Measurements from ENCODE around the gene HUWE1. TPM values are rescaled to one million over a fixed set of nuclear protein-coding genes. Genes with fewer than 3 reads are reported as not detected.

HUWE1 gene
- total RNA-seq, 2 experiments from 2014 or later, result 544 to 560 TPM

DNA sequence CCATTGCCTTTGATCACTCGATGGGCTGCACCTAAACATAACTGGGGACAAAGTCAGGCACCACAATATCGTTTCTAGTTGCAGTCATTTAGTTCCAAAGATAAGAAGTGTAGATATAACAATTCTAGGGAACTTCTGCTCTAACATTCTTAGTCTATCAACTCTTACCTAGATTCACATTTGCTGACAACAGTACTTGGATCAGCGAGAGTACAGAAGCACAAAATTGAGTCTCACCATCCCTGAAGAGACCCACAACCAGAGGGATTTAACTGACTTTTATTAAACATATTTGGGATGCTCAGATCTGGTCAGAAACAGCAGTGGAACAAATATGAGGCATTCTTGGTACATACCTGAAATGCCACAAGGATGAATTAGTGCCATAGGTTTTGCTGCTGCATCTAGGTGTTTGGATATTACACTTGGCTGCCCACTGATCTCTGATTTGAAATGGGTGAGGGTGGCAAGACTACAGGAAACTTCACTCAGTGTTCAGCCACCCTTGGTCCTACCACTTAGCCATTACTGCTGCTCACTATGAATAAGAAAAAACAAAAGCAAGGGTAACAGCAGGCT is 28.9 kb upstream of the HUWE1 start:
- ChIA-PET POLR2A (interaction anchor here (1.0 to 7.1 kb wide), 8 partner anchors 12 to 117 kb away, joined by 3 to 202 read pairs (median 13); partner anchors contain the start of gene HUWE1), CTCF (interaction anchor here (1.5 to 2.3 kb wide), 2 partner anchors 17 to 29 kb away, joined by 7 to 11 read pairs; partner anchors contain the start of gene HUWE1)
- intact Hi-C loops (cut with micrococcal nuclease), result loop anchor here (5.0 kb wide), 1 partner anchor 922 kb away; no protein-coding TSS in a partner anchor
- no peaks in the 10 kb centered on the region for H3K27me3 Mint-ChIP-seq
- no peak for DNase-seq
- H3K4me1 Mint-ChIP-seq (ENCODE audit: low read depth), result peaks cover 38% of the 10 kb centered on the region
- H3K36me3 Mint-ChIP-seq, result peaks cover 38% of the 10 kb centered on the region
- H3K9me3 Mint-ChIP-seq, result no peaks in the 10 kb centered on the region
- peak overlapping the region; percentile 93 for H3K4me3 Mint-ChIP-seq
- peak overlapping the region; percentile 100 for H3K27ac Mint-ChIP-seq

DNA sequence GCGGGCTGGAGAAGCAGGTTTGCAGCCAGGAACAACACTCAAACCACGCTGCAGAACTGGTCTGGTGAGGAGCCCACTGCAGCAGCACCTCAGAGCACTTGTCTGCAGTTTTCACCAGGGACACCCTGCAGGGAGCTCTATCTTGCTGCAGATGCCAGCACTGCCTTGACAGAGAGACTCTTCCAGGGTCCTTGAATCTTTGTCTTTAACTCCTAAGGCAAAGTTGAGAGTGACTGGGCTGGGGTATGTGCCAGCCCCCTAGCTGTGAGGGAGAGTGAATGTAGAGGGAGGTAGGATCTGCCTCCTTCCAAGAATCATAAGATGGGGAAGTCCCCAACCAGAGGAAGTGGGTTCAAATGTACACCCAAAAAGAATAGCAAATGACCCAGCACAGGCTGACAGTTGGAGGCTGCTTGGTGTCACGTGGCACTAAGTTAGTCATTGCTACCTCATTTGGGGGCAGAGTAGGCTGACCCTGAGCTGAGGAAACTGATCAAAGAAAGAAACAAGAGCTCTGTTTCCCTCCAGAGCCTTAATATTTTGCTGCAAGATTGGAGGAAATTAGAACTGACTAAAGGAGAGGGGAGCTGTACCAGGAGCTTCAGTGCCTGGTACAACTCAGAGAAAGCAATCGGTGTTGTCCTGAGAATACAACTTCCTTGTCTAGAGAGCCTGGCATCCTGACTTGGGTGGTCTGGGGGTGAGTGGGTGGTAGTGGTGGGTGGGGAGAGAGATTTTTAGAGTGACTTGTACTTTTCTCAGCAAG is 28.2 kb upstream of the HUWE1 start:
- Mint-ChIP-seq H3K4me3 (peak overlapping the region; percentile 93), H3K4me1 (ENCODE audit: low read depth) (peaks cover 36% of the 10 kb centered on the region), H3K36me3 (peaks cover 42% of the 10 kb centered on the region), H3K27me3 (no peaks in the 10 kb centered on the region), H3K27ac (peak overlapping the region; percentile 100), H3K9me3 (no peaks in the 10 kb centered on the region)
- intact Hi-C loops (cut with micrococcal nuclease), result loop anchor here (1.0 to 5.0 kb wide), 2 partner anchors 30 to 923 kb away; no protein-coding TSS in a partner anchor
- POLR2A ChIA-PET, result interaction anchor here (1.0 to 7.1 kb wide), 10 partner anchors 12 to 329 kb away, joined by 3 to 202 read pairs (median 6); partner anchors contain the start of genes HUWE1 and PHF8
- CTCF ChIA-PET, result interaction anchor here (1.1 to 2.3 kb wide), 4 partner anchors 18 to 32 kb away, joined by 3 to 11 read pairs (median 6); partner anchors contain the start of gene HUWE1
- DNase-seq, result peak; percentile 78

GRCh38 chrX:53713987-53714579 is 27.6 kb upstream of the HUWE1 start:
- intact Hi-C loops (cut with micrococcal nuclease), result loop anchor here (1.0 kb wide), 1 partner anchor 30 kb away; no protein-coding TSS in a partner anchor
- peak overlapping the region; percentile 100 for H3K27ac Mint-ChIP-seq
- DNase-seq, result no peak
- no peaks in the 10 kb centered on the region for H3K9me3 Mint-ChIP-seq
- H3K4me3 Mint-ChIP-seq, result peak overlapping the region; percentile 93
- peaks cover 34% of the 10 kb centered on the region for H3K4me1 Mint-ChIP-seq (ENCODE audit: low read depth)
- H3K36me3 Mint-ChIP-seq, result peaks cover 43% of the 10 kb centered on the region
- ChIA-PET POLR2A (interaction anchor here (1.0 to 7.1 kb wide), 7 partner anchors 20 to 329 kb away, joined by 3 to 202 read pairs (median 6); partner anchors contain the start of genes HUWE1 and PHF8), CTCF (interaction anchor here (1.1 to 2.3 kb wide), 4 partner anchors 18 to 31 kb away, joined by 3 to 11 read pairs (median 6); partner anchors contain the start of gene HUWE1)
- H3K27me3 Mint-ChIP-seq, result no peaks in the 10 kb centered on the region

DNA sequence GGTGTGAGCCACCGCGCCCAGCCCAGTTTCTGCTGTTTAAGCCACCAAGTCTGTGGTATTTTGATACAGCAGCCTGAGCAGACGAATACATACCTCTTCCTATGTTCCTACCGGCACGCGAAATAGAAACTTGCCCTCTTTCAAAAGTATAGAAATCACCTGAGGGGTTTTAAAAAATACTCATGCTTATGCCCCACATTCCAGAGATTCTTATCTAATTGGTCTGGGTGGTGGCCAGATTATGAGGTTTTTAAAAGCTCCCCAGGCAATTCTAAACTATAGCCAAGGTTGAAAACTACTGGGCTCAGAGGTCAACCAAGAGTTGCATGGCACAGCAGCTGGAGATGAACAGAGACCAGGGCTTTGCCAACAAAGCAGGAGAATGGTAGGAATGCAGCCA is 24.9 kb upstream of the HUWE1 start:
- intact Hi-C loops (cut with micrococcal nuclease), result no loop called here
- Mint-ChIP-seq H3K9me3 (no peaks in the 10 kb centered on the region), H3K27ac (peak overlapping the region; percentile 33), H3K4me1 (ENCODE audit: low read depth) (peaks cover 22% of the 10 kb centered on the region), H3K27me3 (no peaks in the 10 kb centered on the region), H3K36me3 (peaks cover 46% of the 10 kb centered on the region), H3K4me3 (peak overlapping the region; percentile 52)
- DNase-seq, result no peak
- ChIA-PET POLR2A (interaction anchor here (7.0 kb wide), 1 partner anchor 27 kb away, joined by 202 read pairs; the partner anchor contains the start of gene HUWE1), CTCF (no interaction called here)

GRCh38 chrX:53704854-53705253 is 18.3 kb upstream of the HUWE1 start:
- no peak for DNase-seq
- intact Hi-C loops (cut with micrococcal nuclease), result no loop called here
- Mint-ChIP-seq H3K4me3 (no peak overlapping the region), H3K4me1 (ENCODE audit: low read depth) (peaks cover 9% of the 10 kb centered on the region), H3K9me3 (no peaks in the 10 kb centered on the region), H3K36me3 (peaks cover 41% of the 10 kb centered on the region), H3K27ac (no peak overlapping the region), H3K27me3 (no peaks in the 10 kb centered on the region)
- POLR2A ChIA-PET, result no interaction called here
- CTCF ChIA-PET, result interaction anchor here (0.7 kb wide), 1 partner anchor 222 kb away, joined by 3 read pairs; no protein-coding TSS in a partner anchor

DNA sequence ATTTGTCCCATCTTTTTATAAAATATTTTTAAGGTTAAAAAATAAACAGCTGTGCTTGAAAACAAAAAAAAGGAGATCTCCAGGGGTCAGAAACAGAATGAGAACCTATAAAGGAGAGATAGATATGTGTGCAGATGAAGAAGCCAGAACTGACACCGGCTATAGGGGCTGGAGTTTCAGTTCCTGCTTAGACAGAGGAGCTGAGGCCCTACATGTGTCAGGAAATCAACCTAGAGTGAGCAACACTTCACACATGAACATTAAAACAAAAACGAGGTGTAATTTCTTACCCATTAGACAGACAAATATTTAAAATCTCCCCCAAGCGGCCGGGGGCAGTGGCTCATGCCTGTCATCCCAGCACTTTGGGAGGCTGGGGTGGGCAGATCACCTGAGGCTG is 17.8 kb upstream of the HUWE1 start:
- Mint-ChIP-seq H3K4me1 (ENCODE audit: low read depth) (peaks cover 8% of the 10 kb centered on the region), H3K36me3 (peaks cover 37% of the 10 kb centered on the region), H3K27me3 (no peaks in the 10 kb centered on the region), H3K4me3 (no peak overlapping the region), H3K27ac (no peak overlapping the region), H3K9me3 (no peaks in the 10 kb centered on the region)
- POLR2A ChIA-PET, result no interaction called here
- CTCF ChIA-PET, result interaction anchor here (0.7 kb wide), 1 partner anchor 223 kb away, joined by 3 read pairs; no protein-coding TSS in a partner anchor
- no peak for DNase-seq
- intact Hi-C loops (cut with micrococcal nuclease), result no loop called here

DNA sequence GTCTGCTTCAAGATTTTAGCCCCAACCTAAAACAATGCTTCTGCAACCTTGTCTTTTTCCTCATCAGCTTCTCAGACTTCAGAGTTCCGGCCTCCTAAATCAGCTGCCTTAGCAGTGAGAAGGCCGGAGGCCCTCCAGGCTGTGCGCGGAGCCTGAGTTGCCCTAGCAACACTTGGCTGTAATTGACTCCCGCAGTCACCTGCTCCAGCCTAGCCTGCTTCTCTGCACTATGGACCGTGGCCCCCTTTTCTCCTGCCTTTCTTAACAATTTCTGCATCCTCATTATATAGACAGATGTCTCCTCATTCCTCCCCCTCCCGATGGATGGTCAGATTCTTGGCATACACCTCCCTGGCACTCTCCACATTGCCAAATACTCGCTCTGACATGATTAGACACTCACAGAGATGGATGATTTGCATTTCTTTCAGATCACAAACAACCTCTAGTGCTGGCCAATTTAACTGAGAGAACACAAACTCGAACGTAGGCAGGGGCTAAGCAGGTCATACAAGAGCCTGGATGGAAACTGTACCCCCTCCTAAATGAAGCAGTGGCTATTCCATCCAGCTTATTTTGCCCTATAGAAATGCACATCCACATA is 9.5 kb upstream of the HUWE1 start:
- no peaks in the 10 kb centered on the region for H3K9me3 Mint-ChIP-seq
- ChIA-PET CTCF (no interaction called here), POLR2A (no interaction called here)
- H3K27ac Mint-ChIP-seq, result no peak overlapping the region
- peaks cover 11% of the 10 kb centered on the region for H3K36me3 Mint-ChIP-seq
- DNase-seq, result no peak
- no peaks in the 10 kb centered on the region for H3K27me3 Mint-ChIP-seq
- intact Hi-C loops (cut with micrococcal nuclease), result no loop called here
- peaks cover 21% of the 10 kb centered on the region for H3K4me1 Mint-ChIP-seq (ENCODE audit: low read depth)
- H3K4me3 Mint-ChIP-seq, result no peak overlapping the region

- intact Hi-C loops (cut with micrococcal nuclease), result no loop called here
- no peak for DNase-seq
- Mint-ChIP-seq H3K9me3 (no peaks in the 10 kb centered on the region), H3K4me1 (ENCODE audit: low read depth) (peaks cover 23% of the 10 kb centered on the region), H3K27me3 (no peaks in the 10 kb centered on the region), H3K36me3 (peaks cover 5% of the 10 kb centered on the region), H3K4me3 (no peak overlapping the region), H3K27ac (no peak overlapping the region)
- ChIA-PET CTCF (interaction anchor here (0.6 kb wide), 1 partner anchor 13 kb away, joined by 3 read pairs; no protein-coding TSS in a partner anchor), POLR2A (interaction anchor here (0.7 to 1.8 kb wide), 2 partner anchors 8 to 18 kb away, joined by 4 to 7 read pairs; partner anchors contain the start of gene HUWE1)
Observed at GRCh38 chrX:53694642-53695041, 8.1 kb upstream of the HUWE1 start.

DNA sequence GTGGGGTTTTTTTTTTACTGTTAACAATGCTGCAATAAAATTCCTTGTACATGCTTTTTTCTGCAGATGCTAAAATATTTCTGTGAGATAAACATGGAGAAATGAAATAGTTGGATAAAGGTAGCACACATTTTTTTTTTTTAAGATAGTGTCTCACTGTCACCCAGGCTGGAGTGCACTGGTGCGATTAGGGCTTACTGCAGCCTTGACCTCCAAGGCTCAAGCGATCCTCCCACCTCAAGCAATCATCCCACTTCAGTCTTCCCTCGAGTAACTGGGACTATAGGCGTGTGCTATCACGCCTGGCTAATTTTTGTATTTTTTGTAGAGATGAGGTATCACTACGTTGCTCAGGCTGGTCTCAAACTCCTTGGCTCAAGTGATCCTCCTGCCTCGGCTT is 1.8 kb upstream of the HUWE1 start:
- CTCF ChIA-PET, result no interaction called here
- POLR2A ChIA-PET, result no interaction called here
- H3K9me3 Mint-ChIP-seq, result no peaks in the 10 kb centered on the region
- peaks cover 8% of the 10 kb centered on the region for H3K4me1 Mint-ChIP-seq (ENCODE audit: low read depth)
- intact Hi-C loops (cut with micrococcal nuclease), result no loop called here
- no peaks in the 10 kb centered on the region for H3K27me3 Mint-ChIP-seq
- DNase-seq, result no peak
- H3K27ac Mint-ChIP-seq, result no peak overlapping the region
- H3K36me3 Mint-ChIP-seq, result peaks cover 23% of the 10 kb centered on the region
- no peak overlapping the region for H3K4me3 Mint-ChIP-seq

DNA sequence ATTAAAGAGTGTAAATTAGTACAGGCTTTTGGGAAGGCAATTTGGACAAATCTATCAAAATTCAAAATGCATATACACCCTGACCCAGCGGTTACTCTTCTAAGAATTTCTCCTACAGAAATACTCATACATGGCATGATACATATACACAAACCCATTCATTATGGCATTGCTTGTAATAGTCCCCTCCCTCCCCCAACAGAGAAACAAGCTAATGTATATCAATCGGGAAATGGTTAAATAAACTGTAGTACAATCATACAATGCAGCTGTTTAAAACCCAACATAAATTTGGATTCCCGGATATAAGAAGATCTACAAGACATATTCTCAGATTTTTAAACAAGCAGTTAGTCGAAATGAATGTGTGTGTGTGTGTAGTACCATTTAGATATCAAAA is 808 bp downstream of the HUWE1 start:
- Mint-ChIP-seq H3K4me3 (peak overlapping the region; percentile 92), H3K9me3 (no peaks in the 10 kb centered on the region), H3K27me3 (no peaks in the 10 kb centered on the region), H3K27ac (peak overlapping the region; percentile 96), H3K36me3 (peaks cover 40% of the 10 kb centered on the region), H3K4me1 (ENCODE audit: low read depth) (peaks cover 11% of the 10 kb centered on the region)
- no peak for DNase-seq
- intact Hi-C loops (cut with micrococcal nuclease), result loop anchor here (2.0 kb wide), 1 partner anchor 147 kb away; no protein-coding TSS in a partner anchor
- CTCF ChIA-PET, result interaction anchor here (0.6 to 2.2 kb wide), 3 partner anchors 29 to 139 kb away, joined by 3 to 11 read pairs (median 8); no protein-coding TSS in a partner anchor
- POLR2A ChIA-PET, result interaction anchor here (0.6 to 6.3 kb wide), 13 partner anchors 9 to 954 kb away, joined by 3 to 202 read pairs (median 3); partner anchors contain the start of gene PHF8
